Testis (tissue), 2 donors: Measurements from ENCODE around the gene KCNQ5.

ENCODE experiments used
- CTCF ChIP-seq, 3 experiments: fragments of 450-650 bp in 2 of 3; fragments of 200-600 bp in 1 of 3; sonication (generic) in 1 of 3; IDR thresholded peaks; one replicate each; pipeline ENCODE4 v1.5.1; 2016 to 2019; ENCODE audit warnings: antibody characterized with exemption in 3 of 3, mild to moderate bottlenecking in 2 of 3, moderate library complexity in 1 of 3
- POLR2A ChIP-seq: fragments of 450-650 bp; IDR thresholded peaks from one replicate; pipeline ENCODE4 v1.6.1; 2017; ENCODE audit warnings: antibody characterized with exemption, mild to moderate bottlenecking, moderate library complexity

GRCh38 chr6:73203098-73203497 is 581.2 kb downstream of the KCNQ5 start:
- no peak for TF ChIP-seq POLR2A
- no peak for TF ChIP-seq CTCF (IDR thresholded peaks at IDR 0.05)
